GM21367 (cell line): ENCODE results near the gene PPY.
"Not testable (repeated sequence)": the region's sequence is repeated elsewhere in the genome, so short reads cannot be mapped to it uniquely, and the experiment has no call there.

Source experiments
- ATAC-seq: cut with Tn5 transposase; IDR thresholded peaks from one replicate; pipeline ENCODE4 v1.9.1; 2021; ENCODE audit not compliant: unreplicated experiment

PPY gene

GRCh38 chr17:43942051-43942685 lies at the start of gene PPY:
Gene PPY, minus strand, starts transcription at chr17:43942476. Its CDS starts 822 bp downstream, at chr17:43941654.
- no peak for ATAC-seq

GRCh38 chr17:43988301-43988700 lies 46.0 kb upstream of the PPY start:
- no peak for ATAC-seq

GRCh38 chr17:43987131-43988021 lies 45.1 kb upstream of the PPY start:
- no peak for ATAC-seq

GRCh38 chr17:43986225-43986981 lies 44.1 kb upstream of the PPY start:
- ATAC-seq = no peak

- no peak for ATAC-seq
These were observed 42.2 kb upstream of the PPY start for GRCh38 chr17:43984521-43984920.

GRCh38 chr17:43983515-43984411 lies 41.5 kb upstream of the PPY start:
- ATAC-seq = no peak

GRCh38 chr17:43983196-43983514 lies 40.9 kb upstream of the PPY start:
- ATAC-seq = no peak

GRCh38 chr17:43982171-43982570 lies 39.9 kb upstream of the PPY start:
- no peak for ATAC-seq

- no peak for ATAC-seq
These were observed 37.4 kb upstream of the PPY start for GRCh38 chr17:43979671-43980070.

- ATAC-seq = no peak
These were observed 36.7 kb upstream of the PPY start for GRCh38 chr17:43979011-43979410.

- no peak for ATAC-seq
These were observed 35.8 kb upstream of the PPY start for GRCh38 chr17:43978078-43978477.

- ATAC-seq = no peak
These were observed 34.9 kb upstream of the PPY start for GRCh38 chr17:43976963-43977837.

GRCh38 chr17:43975898-43976297 lies 33.6 kb upstream of the PPY start:
- no peak for ATAC-seq

- ATAC-seq = no peak
These were observed 32.3 kb upstream of the PPY start for GRCh38 chr17:43974382-43975266.

- not testable (repeated sequence) for ATAC-seq
These were observed 30.4 kb upstream of the PPY start for GRCh38 chr17:43972444-43973212.

GRCh38 chr17:43971436-43971835 lies 29.2 kb upstream of the PPY start:
- not testable (repeated sequence) for ATAC-seq

GRCh38 chr17:43970366-43970765 lies 28.1 kb upstream of the PPY start:
- ATAC-seq = no peak

GRCh38 chr17:43967251-43967875 lies 25.1 kb upstream of the PPY start:
- no peak for ATAC-seq
